HG03060 (cell line): ENCODE data around the gene MBIP.

Experiments used
- ATAC-seq: cut with Tn5 transposase; IDR thresholded peaks from one replicate; pipeline ENCODE4 v1.9.1; 2021; ENCODE audit warnings: low read depth, moderate number of reproducible peaks; ENCODE audit not compliant: unreplicated experiment

Gene MBIP

DNA sequence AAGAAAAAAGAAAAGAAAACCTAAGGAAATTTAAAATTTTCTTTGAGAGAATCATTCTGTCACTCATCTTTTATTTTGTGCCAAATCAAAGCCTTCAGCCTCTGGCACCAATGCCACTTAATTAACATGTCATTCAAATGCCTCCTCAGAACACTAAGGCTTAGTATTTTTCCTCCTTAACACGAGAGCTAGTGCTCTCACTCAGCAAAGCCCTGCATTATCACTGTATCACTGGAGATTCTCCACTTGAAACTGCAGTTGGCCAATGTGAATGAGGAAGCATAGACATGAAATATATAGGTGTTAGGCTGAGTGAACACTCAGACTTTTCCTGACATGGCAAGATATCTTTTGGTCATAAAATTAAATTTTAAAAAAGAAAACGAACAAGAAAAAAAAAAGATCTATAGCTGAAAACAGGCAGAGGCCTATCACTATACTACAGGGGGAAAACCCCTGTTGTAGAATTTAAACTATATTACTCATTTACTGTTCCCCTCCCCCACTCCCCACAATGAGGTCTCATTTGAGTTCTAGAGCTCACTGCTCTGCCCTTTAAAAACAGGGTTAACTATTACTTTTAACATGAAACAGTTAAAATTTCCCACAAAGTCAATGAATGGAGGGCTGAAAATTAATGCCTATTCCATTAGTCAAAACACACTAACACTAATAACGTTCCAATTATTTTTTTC, 5.1 kb downstream of the MBIP start:
- ATAC-seq = peak; percentile 54

GRCh38 chr14:36313898-36314297, 6.5 kb downstream of the MBIP start:
- no peak for ATAC-seq

DNA sequence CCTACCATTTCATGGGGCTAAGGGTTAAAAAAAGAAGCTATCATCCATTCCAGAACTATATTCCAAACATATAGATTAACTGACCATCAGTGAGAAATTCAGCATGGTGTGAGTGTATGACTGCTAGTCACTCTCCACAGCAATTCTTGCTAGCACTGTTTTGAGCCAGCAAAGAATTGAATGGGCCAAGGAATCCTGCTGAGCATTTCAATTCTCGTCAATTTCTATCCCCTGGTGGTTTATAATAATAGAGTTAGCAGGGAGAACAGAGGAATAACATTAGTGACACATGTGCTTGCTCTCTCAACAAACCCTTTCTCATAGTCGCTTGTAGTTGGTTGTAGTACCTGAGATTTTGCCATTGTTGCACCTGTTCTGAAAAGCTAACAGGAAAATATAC, 7.2 kb downstream of the MBIP start:
- ATAC-seq = no peak

- ATAC-seq = no peak
These were observed 13.6 kb downstream of the MBIP start for GRCh38 chr14:36306836-36307235.

- no peak for ATAC-seq
These were observed 15.5 kb downstream of the MBIP start for GRCh38 chr14:36304895-36305294.

- no peak for ATAC-seq
These were observed 16.5 kb downstream of the MBIP start for GRCh38 chr14:36303960-36304359.

- ATAC-seq = no peak
These were observed 17.6 kb downstream of the MBIP start for GRCh38 chr14:36302823-36303222.

DNA sequence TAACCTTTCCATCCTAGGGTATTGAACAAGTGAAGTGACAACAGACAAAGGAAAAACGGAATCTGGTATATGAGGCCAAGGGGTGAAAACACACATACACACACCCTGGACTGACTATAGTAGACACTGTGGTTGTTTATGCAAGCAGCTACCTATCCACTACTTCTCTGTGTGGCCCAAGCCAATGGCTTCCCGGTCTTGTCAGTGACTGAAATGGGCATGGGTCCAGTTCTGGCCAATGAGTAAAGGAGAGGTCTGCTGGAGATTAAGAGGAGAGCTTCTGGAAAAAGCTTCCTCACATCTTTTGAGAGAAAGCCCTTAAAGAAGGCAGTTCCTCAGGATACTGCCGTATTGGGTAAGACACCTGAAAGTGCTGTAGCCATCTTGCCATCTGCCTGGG, 19.3 kb downstream of the MBIP start:
- ATAC-seq = no peak

DNA sequence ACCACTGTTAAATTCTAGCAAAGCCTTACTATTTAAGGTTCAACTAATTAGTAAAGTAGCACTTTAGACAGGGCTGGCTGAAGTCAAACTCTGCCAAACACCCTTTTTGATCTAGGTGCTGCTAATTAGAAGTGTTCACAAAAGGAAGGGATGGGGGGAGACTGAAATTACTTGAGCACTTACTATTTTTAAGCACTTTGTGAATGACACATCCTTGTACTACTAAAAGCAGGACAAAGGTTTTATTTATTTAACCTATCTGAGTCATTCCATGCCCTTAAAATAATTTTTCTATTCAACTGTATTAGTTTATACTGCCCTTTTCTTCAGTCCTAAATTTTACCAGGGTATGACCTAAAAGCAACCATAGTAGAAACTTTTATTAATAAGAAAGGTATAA, 20.1 kb downstream of the MBIP start:
- no peak for ATAC-seq

DNA sequence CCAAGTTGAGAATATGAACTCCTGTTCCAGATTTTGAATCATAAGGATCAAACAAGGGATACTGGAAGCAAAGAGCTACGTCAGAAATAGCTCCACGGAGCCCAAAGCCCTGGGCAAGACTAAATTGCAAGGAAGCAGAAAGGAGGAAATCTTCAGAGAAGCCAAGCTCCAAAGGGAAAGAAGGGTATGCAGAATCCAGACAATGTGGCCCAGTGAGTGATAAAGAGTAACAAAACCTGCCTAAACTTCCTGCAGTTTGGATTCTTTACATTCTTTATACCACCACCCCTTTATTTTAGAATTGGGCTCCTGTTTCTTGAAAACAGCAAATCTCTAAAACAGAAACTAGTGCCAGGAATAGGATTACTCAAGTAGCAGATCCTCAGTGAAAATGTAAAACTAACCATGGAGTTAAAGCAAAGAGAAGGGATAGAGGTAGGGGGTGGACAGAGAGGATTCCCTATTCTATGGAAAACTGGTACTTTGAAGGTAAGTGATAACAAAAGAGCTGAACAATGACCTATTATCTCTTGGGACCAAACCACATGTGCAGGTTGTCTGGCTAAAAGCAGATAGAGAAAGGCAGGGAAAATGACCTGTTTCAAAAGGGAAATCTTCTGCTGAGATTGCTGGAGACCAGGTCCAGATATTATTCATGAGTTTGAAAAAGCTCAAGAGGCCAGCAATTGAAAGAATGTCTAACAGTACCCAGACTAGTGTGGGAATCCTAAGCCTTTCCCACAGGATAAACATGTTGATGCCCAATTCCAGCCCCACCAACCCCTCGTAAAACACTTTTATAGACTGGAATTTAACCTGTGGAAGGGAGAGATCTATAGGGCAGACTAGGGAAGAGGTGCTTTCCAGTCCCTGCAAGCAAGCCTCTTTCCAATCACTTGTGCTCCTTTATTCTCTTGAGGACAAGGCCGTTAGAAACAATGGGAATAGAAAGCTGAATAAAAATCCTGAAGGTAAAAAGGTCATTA, 24.5 kb downstream of the MBIP start:
- ATAC-seq = no peak

DNA sequence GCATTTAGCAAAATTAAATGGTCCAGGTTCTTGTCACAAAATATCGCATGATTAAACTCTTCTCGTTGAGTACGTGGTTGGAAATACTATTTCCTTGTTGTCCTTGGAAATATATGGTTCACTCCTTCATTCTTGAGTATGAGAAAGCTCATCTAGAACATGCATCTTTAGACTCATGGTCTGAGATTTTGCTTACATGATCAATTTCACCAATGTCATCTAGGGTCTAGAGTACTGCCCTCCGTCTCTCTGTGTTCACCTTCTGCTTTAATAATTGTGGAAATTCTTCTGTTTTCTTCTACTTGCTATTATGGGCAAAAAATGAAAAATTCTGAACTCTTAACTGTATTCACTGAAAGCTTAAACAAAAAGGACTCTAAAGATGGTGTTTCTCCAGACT, 25.9 kb downstream of the MBIP start:
- ATAC-seq = no peak

GRCh38 chr14:36293824-36294223, 26.6 kb downstream of the MBIP start:
- ATAC-seq = no peak

- no peak for ATAC-seq
These were observed 30.5 kb downstream of the MBIP start for GRCh38 chr14:36289954-36290353.

DNA sequence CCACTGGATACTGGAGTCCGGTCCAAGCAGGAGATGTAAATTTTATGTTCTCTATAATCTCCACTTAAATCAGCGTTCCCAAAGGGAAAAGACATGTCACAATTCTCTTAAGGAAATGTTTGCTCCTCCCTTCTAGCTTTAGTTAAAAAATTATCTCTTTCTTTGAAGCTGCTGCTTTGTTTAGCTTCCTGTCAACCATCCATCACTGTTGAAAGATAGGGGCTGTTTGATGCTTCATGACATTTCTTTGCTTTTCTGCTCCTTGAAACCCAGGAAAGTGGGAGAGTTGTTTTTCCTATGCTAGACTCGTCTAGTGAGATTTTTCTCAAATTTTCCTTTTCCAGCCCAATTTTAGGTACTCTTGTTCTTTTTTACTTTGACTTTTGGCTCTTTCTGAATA, 31.9 kb downstream of the MBIP start:
- ATAC-seq = no peak

GRCh38 chr14:36284971-36285595, 35.4 kb downstream of the MBIP start:
- no peak for ATAC-seq

DNA sequence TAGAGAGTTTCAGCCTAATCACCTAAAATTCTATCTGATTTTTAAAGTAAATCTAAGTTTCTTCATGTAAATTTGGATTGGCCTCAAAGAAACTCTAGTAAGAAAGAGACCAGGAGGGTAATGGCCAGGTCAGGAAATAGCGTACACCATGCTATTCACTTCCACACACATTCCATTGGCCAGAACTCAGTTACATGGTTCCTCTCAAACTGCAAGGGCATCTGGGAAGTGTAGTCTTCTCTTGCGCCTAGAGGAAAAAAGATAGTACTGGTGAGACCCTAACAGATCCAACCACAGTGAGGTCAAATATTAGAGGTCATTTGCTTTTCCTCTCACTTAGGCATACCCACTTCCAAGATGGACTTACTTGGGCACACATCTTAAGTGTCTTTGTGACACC, 39.1 kb downstream of the MBIP start:
- ATAC-seq = no peak

DNA sequence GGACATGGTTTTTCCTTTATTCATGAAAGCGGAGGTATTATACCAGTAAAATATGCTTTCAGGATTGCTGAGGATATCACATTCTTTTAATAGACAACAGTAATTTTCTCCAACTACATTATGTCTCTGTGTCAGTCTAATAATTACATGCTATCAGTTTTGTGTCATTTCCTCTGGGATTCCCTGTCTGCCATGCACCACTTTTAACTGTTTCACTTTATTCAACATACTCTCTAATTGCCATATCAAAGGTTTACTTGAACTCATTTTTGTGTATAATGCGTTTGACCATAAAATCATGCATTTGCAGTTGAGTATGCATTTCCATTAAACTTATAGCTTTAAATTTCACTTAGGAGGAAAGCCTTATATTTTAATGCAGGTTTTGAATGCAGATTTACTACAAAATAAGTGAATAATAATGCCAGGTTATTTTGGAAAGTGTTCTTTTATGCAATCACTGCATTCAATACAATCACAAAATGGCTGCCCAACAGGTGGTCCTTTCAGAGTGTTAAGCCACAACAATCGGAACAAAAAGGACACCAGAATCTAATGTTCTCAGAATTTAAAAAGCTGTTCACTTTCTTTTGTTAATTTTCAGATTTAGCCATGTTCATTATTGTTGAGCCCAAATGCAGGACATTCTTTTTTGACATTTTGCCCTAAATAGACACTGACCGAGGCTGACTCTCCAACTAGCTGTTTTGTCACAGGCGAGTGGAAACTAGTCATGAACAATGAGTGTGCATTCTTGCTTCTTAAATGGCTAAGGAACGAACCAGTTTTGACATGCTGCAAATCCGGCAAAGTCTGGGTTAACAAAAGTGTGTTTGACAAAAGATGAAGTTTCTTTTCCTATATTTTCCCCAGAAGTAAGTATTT, 40.9 kb downstream of the MBIP start:
- ATAC-seq = no peak

DNA sequence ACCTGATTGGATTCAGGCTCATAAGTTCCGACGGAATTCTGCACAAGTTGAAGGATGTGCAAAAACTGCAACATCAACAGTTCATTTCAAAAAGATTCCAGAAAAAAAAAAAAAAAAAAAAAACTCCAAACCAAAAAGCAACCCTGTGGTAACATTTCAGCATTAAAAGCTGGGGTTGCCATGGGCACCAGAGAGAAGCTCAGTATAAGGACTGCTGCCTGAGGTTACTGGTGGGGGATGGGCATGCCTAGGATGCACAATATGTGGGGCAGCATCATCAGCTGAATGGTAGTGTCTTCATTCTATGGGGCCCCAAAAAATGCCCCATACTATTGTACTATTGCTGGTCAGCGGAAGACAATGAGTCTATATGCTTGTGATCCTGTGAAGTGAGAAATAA, 44.7 kb downstream of the MBIP start:
- ATAC-seq = no peak

- no peak for ATAC-seq
These were observed 48.2 kb downstream of the MBIP start for GRCh38 chr14:36271939-36272907.
